NCI-H1105 (cell line): Measurements from ENCODE around the gene RUFY4.
A peak's percentile ranks its signal among the peaks of the same experiment; 100 is the strongest.

Experiments used
- DNase-seq: peaks from one replicate; lab custom pipeline; 2025; lab: John Stamatoyannopoulos, UW

The RUFY4 gene

DNA sequence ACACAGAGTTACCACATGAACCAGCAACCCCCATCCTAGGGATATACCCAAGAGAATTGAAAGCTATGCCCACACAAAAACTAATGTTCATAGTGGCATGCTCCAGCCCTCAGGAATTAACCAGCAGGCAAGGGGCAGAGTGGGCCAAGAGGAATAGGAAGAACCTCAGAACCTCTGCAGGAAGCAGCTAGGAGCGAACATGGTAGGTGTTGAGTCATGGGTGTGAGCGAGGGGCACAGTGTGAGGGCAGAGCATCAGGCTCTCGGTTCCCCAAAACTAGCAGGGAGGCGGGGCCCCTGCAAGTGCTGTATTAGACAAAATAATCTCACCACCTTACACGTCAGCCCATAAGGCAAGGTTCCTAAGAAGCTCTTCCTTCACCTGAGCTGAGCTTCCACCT is 5.6 kb upstream of the RUFY4 start:
- no peak for DNase-seq

DNA sequence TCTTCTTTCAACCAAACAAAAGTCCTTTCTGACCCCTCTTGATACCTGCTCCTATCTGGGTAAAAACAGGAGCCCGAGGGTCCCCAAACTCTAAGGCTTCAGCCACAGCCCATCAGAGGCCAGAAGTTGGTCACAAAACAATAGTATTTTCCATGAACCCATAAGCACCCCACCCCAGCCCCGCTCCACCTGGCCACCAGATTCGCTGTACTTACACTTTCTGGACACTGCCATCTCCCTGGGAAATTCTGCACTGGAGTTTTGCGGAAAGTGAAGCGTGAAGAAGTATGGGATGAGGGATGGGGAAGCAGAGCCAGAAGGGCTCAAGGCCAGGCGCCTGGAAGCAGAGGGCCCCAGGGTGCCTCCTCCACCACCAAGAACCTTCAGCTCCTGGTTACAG is 5.2 kb upstream of the RUFY4 start:
- DNase-seq: no peak

DNA sequence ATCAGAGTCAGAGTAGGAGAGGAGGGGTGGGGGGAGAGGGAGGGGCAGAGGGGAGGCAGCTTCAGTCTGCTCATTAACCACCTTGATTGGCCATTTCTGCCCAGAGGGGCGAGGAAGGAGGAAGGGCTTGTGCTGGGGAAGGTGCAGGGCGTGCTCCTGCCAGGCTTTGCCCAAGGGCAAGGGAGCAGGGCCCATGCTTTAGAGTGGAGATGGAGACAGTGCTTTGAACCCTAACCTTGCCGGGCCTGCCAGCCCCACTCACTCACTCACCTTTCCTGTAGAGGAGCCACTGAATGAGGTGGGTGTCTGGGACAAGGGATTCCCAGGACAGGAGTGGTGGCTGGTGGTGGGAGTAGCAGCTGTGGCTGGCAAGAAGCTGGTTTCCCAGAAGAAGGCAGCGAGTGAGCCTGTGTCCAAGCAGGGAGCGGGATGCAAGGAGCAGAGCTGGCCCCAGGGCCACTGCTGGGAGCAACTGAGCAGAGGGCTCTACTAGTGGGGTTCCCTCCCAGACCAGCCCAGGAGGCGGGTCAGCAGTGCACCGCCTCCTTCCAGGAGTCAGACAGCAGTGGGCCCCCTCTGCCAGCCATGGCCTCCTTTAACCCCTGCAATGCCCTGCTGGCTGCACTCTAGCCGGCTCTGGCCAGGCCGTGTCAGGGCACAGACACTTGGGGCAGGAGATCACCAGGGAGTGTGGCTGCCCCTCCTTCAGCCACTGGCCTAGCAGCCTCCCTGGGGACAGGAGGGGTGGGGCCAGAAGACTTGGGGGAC is 3.6 kb upstream of the RUFY4 start:
- DNase-seq: no peak

DNA sequence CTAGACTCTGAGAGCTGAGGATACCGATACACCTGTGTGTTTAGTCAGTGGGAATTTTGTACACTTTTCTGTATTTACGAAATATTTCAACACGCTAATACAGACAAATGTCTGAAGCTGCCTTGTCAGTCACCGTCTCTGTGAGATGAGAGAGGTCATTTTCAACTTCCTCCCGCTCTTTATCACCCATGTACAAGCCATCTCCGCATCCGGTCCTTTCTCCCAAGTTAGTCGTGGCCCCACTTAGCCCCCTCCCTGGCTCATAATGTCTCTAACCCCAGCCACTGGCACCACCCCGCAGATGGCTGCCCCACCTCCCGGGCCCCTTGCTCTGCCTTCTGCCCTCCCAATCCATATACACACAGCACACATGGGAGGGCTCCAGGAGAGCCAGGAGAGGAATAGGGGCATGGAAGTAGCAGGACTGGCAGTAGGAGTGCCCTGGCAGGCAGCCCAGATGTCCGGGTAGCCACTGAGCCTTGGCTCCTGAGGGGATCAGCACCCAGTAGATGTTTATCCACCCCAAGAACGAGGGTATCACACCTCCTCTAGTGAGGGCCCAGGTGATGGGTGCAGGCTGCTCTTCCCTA is 2.0 kb upstream of the RUFY4 start:
- no peak for DNase-seq

DNA sequence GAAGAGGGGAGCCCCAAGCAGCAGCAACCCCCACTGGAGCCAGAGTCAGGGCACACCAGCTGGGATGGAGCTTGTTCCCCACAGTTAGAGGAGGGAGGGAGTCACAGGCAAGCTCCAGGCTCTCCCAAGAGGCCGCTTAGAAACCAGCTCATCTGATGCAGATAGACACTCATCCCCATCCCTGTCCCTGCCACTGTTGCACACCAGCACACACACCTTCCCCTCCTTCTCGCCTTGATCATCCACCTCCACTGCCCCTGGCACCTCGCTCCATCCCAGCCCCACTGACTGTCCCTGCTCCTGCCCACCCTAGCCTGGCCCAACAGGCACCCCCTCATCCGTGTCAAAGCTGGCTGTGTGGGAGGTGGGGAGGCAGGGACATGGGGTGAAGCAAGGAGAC is 1.5 kb upstream of the RUFY4 start:
- DNase-seq: no peak

DNA sequence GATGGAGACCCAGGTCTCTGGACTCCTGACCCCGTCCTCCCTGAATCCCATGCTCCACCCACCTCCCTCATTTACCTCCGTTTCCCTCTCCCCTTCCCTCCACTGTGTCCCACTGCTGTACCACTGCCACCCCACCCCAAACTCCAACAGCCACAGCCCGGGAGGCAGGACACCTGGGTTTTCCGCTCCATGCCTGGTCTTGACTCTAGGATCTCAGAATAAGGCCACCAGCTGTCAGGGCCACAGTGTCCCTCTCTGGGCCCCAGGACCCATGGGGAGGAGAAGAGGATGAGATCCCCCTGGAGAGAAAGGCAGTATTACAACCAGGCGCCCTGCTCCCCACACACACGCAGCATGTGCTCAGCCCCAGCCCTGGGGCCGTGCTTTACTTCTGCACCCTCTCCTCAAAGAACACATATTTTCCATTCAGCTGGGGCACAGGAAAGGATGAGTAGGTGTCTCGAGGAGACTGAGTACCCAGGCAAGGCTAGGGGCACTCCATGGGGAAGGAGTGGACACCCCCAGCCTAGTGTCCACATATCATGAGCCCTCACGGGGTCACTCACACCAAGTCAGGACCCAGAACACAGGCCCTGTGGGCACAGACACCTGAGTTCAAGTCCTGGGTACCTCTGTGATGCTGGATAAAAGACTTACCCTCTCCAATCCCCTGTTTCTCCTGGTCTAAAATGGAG is 700 bp downstream of the RUFY4 start:
- no peak for DNase-seq

DNA sequence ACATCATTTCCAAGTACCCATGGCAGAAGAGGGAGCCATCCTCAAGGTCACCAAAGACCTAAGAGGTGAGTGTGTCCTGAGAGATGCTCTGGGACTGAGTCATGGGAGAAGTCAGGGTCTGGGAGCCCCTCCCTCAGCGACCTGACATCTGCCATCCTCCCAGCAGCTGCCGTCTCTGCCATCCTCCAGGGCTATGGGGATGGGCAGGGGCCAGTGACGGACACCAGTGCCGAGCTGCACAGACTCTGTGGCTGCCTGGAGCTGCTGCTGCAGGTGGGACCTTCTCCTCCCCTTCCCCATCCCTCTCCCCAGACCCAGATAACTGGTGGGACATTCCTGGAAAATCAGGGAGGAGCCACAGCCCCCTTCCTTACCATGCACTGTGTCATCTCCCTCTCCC is 1.5 kb downstream of the RUFY4 start:
- DNase-seq: no peak

DNA sequence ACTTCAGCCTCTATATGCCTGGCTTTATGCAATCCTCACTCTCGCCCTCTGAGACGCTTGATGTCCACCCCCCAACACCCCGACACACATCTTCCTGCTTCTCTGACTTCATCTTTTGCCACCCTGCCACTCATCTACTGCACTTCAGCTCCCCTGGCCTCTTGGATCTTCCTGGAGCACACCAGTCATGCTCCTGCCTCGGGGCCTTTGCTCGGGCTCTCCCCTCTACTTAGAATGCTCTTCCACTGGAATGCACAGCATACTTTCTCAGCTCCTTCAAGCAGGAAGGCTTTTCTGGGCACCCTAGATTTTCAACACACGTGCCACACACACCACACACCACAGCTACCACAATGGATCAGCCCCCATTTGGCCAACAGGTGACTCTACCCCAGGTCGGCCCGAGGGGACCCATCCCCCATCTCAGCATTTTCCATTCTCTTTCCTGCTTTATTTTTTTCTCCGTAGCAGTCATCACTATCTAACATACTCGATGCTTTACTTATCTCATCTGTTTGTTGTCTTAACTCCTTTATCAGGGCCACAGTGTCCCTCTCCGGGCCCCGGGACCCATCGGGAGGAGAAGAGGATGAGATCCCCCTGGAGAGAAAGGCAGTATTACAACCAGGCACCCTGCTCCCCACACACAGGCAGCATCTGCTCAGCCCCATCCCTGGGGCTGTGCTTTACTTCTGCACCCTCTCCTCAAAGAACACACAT is 2.3 kb downstream of the RUFY4 start:
- no peak for DNase-seq

DNA sequence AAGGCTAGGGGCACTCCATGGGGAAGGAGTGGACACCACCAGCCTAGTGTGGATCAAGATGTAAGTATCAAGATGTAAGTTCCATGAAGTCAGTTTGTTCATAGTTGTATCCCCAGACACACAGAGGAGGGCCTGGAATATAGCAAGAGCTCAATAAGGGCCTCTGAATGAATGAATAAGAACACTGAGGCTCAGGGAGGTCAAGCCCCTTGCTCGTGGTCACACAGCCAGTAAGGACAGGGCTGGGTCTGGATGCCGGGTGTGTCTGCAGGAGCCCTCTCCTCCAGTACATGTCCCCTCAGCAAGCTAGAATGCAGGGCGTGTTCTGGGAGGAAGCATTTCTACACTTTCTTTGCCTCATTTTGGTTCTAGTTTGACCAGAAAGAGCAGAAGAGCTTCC is 2.9 kb downstream of the RUFY4 start:
- no peak for DNase-seq

DNA sequence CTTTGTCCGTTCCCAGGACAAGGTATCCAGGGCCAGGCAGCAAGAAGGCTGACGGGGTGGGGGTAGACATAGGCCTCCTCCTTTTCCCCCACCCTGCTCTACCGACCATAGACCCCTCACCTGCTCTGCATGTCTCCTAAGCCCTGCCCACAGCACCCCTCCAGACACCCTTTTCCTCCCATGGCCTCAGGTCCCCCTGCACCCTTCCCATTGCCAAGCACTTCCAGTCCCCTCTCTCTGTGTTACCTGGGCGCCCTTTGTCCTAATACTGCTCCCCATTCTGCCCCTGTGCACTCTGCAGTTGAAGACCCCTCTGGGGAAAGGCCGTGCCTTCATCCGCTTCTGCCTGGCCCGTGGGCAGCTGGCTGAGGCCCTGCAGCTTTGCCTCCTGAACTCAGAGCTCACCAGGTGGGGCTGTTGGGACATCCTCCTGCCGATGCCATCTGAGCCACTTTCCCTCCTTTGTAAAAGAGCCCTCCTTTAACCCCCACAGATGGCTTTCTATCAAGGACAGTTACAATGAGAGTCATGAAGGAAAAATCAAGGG is 3.5 kb downstream of the RUFY4 start:
- no peak for DNase-seq

DNA sequence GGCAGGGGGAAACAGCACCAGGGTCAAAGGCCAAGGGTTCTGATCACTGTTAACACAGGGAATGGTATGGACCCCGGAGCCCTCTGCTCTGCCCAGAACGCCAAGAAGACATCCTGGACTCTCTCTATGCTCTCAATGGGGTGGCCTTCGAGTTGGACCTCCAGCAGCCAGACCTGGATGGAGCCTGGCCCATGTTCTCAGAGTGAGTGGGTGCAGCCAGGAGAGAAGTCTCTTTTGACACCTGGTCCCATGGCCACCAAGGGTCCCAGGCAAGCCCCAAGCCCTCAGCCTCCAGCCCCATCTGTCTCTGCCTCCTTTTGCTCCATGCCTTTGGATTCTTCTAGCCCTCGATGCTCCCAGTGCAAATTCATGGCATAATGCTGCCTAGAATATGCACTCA is 4.1 kb downstream of the RUFY4 start:
- DNase-seq: no peak

DNA sequence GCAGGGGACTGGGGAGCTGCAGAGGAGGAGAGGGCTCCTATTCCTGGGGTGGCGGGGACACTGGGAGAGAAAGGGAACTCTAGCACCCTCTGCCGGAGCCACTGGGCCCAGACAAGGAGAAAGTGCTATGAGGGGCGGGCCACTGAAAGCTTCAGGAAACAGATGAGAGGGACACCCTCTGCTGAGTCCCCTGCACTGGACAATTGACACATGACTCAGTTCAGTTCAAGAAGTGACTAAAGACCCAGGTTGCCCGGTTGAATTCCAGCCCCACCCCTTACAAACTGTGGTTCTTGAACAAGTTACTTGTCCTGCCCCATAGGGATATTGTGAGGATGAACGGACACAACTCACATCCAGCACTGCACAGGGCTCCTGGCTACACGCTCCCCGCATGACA is 5.0 kb downstream of the RUFY4 start:
- DNase-seq: no peak

DNA sequence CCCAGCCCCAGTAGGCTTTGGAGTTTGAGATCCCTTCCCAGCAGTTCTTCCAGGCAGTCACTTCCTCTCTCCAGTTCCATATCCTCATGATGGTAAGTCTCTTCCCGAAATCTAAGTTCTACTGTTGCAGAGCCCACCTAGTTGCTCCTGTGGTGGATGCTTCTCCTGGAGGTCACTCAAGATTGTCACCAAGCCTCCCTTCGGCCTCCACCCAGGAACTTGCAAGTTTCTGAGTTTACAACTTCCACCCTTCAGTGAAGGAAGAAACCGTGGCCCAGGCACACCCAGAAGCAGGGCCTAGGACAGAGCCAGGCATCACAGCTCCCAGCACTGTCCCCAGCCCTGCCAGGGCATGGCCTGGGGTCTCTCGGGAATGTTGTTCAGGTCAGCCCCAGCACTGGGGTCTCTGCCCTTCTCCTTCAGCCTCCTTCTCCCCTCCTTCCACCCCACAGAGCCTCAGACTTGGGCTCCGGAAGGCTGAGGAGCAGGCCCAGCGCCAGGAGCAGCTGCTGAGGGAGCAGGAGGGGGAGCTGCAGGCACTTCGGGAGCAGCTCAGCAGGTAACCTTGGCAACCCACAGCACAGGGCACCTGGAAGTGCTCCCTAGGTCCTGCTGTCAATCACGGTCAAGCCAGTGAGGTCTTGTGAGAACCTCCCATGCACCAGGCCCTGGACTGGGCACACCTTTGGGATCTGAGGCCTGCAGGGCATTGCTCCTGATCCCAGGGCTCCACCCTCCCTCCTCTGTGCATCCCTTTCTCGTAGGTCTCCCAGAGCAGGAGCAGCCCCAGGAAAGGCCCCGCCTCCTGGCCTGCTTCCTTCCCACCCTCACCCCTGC is 7.1 kb downstream of the RUFY4 start:
- no peak for DNase-seq

DNA sequence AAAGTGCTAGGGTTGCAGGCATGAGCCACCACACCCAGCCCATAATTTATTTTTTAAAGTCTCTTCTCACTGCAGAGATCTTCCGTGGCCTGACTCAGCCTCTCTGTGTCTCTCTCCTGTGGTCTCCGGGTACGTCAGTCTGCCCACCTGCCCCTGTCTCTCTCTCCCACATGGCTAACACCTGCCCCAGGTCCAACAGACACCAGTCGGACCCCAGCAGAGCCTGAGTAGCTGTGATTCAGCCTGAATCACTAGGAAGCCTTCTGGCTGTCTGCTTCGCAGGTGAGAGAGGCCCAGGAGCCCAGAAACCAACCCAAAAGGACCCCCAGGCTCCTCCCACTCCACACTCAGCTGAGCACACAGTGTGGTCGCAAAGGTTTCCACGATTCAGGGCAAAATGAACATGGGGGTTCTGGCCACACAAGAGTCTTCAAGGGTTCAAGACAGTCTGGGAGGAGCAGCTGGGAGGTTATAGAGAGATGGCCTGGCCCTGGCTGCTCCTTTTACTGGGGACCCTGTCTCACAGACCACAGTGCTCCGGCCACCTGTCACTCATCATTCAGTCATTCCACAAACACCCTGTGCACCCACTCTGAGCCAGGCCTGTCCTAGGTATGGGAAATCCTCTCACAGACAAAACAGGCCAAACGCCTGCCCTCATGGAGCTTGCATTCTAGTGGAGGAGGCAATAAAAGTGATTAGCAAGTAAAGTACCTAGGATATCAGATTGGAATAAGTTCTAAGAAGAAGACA is 8.6 kb downstream of the RUFY4 start:
- no peak for DNase-seq

DNA sequence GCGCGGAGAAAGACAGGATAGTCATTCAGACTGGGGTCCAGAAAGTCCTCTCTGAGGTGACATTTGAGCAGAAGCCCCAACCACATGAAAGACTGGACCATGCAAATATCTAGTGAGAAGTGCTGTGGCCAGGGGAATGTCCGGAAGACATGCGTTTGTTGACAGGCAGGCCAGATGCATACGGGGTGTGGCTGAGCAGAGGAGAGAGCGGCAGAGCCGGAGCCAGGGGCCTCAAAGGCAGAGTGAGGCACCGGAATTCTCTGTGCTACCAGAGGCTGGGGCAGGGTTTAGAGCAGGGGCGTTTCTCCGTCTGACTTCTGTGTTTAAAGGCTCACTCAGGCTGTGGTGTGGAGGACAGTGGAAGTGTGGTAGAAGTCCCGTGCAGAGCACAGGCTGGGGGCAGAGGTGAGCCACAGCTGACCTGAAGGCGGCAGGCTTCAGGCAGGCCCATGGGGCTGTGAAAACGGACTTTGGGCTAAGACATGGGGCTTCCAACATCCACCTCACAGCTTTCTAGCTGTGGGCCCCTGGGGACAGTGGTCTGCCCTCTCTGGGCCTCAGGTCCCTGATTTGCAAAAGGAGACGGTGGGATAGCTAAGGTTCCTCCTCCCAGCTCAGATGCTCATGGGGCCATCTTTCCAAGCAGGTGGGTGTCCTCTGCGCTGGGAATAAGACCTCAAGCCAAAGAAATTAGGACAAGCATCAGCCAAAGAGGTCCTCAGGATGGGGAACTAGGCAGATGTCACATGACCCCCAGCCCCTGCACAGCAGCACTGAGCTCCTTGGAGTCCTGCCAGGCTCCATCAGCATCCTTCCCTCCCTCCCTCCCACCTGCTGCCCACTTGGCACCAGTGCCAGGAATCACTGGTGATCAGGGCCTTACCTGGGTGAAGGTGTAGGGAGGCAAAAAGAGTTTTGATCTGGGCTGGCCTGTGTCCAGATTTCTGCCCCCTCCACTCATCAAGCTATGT is 11.2 kb downstream of the RUFY4 start:
- DNase-seq: peak; percentile 71

DNA sequence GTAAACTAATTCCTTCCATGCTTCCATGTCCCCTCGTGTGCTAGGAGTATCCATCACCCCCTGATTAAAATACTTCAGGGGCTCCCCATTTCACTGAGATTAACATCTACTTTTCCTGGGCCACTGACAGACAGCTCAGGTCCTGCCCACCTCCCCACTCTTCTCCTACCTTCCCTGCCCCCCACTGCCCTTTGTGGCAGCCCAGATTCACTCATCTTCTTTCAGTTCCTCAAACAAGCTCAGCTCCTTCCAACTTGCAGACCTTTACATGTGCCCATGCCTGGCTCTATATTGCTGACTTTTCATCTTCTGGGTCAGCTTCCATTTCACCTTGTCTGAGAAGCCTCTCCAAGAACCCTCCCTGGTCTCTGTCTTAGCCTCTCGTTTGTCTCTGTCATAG is 12.0 kb downstream of the RUFY4 start:
- DNase-seq: no peak

DNA sequence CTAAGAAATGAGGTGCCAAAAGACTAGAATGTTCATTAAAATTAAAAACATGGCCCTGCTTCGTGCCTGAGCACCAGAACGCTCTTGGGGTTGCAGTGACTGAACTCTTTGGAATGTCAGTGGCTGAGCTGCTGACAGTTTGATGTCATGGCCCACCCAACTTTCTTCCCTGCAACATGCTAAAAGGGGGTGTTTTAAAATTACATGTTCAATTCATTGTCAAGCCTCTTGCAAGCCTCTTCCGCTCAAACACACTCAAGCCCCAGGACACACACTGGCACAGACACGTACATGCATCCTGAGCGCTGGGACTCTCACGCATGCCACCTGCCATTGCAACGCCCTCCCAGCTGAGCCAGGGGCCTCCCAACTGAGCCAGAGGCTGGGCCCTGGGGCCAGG is 12.6 kb downstream of the RUFY4 start:
- DNase-seq: no peak

DNA sequence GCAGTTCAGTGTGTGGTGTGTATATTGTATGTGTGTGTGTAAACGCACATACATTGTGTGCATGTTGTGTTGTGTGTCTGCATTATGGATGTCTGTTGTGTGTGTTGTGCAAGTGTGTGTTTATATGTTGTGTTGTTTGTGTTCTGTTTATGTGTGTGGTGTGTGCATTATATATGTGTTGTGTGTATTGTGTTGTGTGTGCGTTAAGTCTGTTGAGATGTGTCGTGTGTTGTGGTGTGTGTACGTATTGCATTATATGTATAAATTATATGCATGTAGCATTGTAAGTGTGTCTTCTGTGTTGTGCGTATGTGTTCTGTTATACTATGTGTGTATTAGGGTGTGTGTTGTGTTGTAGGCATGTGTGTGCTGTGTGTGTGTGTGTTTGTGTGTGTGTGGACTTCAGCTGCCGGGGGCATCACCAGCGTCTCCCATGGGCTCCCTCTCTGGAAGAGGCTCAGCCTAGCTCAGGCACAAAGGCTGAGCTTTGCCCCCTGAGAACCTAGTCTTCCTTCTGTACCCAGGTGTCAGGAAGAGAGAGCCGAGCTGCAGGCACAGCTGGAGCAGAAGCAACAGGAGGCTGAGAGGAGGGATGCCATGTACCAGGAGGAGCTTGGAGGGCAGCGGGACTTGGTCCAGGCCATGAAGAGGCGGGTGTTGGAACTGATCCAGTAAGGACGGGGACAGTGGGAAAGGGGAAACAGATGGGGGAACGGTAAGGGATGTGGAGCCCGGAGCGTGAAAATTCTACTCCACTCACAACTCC is 13.7 kb downstream of the RUFY4 start:
- no peak for DNase-seq

DNA sequence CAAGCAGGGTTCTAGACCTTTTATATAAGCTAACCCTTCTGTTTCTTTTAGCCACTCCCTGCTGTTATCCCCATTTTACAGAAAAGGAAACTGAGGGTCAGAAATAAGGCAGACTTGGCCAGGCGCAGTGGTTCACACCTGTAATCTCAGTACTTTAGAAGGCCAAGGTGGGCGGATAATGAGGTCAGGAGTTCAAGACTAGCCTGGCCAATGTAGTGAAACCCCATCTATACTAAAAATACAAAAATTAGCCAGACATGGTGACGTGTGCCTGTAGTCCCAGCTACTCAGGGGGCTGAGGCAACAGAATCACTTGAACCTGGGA is 14.3 kb downstream of the RUFY4 start:
- DNase-seq: no peak
